Raji (cell line): ENCODE measurements around the gene UBXN1.

ENCODE experiments used
- POLR2A ChIP-seq: IDR thresholded peaks from 2 replicates; pipeline ENCODE4 v1.6.1; 2011; ENCODE audit warnings: low read depth, low read length, control low read depth; ENCODE audit not compliant: insufficient read depth

The UBXN1 gene

GRCh38 chr11:62687508-62688396 lies 8.9 kb upstream of the UBXN1 start:
- TF ChIP-seq POLR2A: no peak

DNA sequence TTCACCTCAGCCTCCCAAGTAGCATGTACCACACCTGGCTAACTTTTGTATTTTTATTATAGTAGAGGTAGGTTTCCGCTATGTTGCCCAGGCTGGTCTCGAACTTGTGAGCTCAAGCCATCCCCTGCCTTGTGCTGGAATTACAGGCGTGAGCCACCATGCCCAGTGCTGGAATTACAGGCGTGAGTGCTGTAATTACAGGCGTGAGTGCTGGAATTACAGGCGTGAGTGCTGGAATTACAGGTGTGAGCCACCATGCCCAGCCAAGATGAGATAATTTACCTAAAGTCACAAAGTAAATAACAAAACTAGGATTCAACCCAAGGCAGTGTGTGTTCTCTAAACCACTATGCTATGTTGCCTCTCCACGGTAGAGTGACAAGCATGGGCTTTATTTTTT lies 3.6 kb upstream of the UBXN1 start:
- no peak for TF ChIP-seq POLR2A

- peak; percentile 37; the same call in 1 of the 2 replicates for TF ChIP-seq POLR2A
These were observed 2.0 kb upstream of the UBXN1 start for GRCh38 chr11:62680825-62681240.

GRCh38 chr11:62678433-62678769 lies 472 bp downstream of the UBXN1 start:
- TF ChIP-seq POLR2A: no peak

- no peak for TF ChIP-seq POLR2A
These were observed 1.2 kb downstream of the UBXN1 start for GRCh38 chr11:62677714-62678113.

- no peak for TF ChIP-seq POLR2A
These were observed 1.7 kb downstream of the UBXN1 start for GRCh38 chr11:62677156-62677555.

- no peak for TF ChIP-seq POLR2A
These were observed 2.2 kb downstream of the UBXN1 start for GRCh38 chr11:62676698-62677097.

DNA sequence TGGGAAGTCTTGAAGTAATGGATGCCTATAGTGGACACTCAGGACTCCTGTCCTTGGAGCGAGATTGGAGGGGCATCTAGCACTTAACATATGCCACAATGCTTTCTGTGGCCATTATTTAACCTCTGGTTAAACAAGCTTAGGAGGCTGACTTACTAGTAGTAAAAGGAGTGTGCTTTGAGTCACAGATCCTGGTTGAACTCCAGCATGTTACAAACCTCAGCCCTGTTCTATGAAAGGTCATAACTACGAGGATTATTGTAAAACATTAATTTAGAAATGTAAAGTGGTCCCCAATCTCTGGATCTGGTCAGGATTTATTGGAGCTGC lies 5.7 kb downstream of the UBXN1 start:
- 0 out of 2 replicates have a peak, but pooled peaks have one; percentile 3 for TF ChIP-seq POLR2A

DNA sequence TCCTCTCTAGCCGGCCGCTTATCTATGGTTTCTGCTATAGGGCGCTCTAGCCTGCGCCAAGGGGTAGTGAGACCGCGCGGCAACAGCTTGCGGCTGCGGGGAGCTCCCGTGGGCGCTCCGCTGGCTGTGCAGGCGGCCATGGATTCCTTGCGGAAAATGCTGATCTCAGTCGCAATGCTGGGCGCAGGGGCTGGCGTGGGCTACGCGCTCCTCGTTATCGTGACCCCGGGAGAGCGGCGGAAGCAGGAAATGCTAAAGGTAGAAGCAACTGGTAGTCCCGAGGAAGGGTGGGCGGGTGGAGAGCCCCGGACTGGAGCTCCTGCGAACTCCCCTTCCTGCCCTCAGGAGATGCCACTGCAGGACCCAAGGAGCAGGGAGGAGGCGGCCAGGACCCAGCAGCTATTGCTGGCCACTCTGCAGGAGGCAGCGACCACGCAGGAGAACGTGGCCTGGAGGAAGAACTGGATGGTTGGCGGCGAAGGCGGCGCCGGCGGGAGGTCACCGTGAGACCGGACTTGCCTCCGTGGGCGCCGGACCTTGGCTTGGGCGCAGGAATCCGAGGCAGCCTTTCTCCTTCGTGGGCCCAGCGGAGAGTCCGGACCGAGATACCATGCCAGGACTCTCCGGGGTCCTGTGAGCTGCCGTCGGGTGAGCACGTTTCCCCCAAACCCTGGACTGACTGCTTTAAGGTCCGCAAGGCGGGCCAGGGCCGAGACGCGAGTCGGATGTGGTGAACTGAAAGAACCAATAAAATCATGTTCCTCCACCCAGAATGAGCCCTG lies 7.1 kb downstream of the UBXN1 start, which contains the start of the genes LBHD1 and UQCC3:
Gene LBHD1 (minus strand): TSS at position 660 of the 782 bp plus-strand sequence. CDS start 2,236 bp downstream, outside the sequence.
Gene UQCC3 (plus strand): TSS at position 66 of the 782 bp plus-strand sequence. CDS start 73 bp downstream, at position 139.
- TF ChIP-seq POLR2A: peak; percentile 87

GRCh38 chr11:62671236-62671607 lies 7.7 kb downstream of the UBXN1 start:
- no peak for TF ChIP-seq POLR2A

- peak; percentile 43; the same call in 1 of the 2 replicates for TF ChIP-seq POLR2A
These were observed 9.3 kb downstream of the UBXN1 start for GRCh38 chr11:62669420-62670161.

DNA sequence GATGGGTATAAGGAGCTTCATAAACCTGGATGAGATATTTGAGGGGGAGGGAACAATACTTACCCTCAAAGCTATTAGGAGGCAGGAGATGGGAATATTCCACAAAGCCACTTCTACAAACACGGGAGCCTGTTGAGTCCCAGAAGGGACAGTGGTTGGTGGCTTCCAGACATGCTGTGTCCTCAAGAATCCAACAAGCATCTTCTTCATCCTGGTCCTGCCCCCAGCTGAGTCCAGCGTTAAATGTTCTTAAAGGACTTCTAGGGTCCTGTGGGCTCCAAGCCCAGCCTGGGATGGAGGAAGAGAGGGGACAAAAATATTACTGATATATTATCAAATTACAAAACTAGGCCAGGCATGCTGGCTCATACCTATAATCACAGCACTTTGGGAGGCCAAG lies 11.4 kb downstream of the UBXN1 start:
- TF ChIP-seq POLR2A: peak; percentile 36; the same call in 1 of the 2 replicates

DNA sequence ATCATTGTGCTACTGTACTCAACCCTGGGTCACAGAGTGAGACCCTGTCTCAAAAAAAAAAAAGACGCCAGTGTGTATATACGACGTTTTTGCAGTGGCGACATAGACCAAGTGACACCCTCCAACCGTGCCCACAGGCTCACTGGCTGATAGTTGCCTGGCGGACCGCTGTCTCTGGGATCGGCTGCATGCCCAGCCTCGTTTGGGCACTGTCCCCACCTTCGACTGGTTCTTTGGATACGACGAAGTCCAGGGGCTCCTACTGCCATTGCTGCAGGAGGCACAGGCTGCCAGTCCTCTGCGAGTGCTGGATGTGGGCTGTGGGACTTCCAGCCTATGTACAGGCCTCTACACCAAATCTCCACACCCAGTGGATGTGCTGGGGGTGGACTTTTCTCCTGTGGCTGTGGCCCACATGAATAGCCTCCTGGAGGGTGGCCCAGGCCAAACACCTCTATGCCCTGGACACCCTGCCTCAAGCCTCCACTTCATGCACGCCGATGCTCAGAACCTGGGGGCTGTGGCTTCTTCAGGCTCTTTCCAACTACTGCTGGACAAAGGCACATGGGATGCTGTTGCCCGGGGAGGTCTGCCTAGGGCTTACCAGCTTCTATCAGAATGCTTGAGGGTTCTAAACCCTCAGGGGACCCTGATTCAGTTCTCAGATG lies 12.5 kb downstream of the UBXN1 start:
- TF ChIP-seq POLR2A: peak; percentile 69

GRCh38 chr11:62665599-62666258 lies 13.1 kb downstream of the UBXN1 start:
- TF ChIP-seq POLR2A: no peak; the same call in 1 of the 2 replicates
